Measurements from ENCODE around the gene DHRS3. TPM values are rescaled to one million over a fixed set of nuclear protein-coding genes. Genes with fewer than 3 reads are reported as not detected.
A peak's percentile ranks its signal among the peaks of the same experiment; 100 is the strongest.

Gene DHRS3
- total RNA-seq, 4 donors from 2014 or later = 92.4 to 130 (median 107) TPM

DNA sequence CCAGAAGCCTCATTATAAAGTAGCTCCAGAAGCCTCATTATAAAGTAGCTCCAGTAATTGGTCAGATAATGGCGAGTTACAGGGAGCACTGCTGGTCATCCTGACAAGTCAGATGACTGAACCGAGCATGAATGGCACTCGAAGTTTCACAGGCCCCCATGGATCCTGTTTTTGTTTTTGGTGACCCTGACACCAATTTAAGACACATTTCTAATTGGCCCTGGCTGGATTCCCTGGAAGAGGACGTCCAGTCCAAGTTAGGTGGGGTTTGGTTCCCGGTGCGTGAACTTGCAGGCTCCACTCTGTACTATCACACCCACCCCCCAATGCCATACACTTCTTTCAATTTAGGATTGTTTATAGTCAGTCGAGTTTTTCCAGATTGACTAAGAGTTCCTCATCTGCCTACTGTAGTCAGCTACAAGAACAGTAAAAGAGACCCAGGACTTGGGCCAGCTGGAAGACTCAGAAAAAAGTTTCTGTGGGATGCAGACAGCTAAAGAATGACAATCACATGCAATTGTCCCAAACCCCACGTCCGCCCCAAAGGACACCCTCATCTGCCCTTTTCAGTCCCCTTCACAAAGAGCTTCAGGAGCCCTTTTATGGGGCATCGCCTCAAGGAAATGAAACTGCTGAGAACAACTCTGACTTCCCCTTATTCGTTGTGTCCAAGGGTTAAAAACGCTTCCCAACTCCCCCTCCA is 2.7 kb downstream of the DHRS3 start:
- DNase-seq (ENCODE audit: low spot score in 2 of 2) = no peak
- intact Hi-C loops (cut with DNase I; ENCODE audit: low total_unique reads) = no loop called here
- peak overlapping the region; percentile 71 for H3K4me3 ChIP-seq (ENCODE audit: low read depth, poor library complexity, severe bottlenecking)
- TF ChIP-seq, protein P1, sequence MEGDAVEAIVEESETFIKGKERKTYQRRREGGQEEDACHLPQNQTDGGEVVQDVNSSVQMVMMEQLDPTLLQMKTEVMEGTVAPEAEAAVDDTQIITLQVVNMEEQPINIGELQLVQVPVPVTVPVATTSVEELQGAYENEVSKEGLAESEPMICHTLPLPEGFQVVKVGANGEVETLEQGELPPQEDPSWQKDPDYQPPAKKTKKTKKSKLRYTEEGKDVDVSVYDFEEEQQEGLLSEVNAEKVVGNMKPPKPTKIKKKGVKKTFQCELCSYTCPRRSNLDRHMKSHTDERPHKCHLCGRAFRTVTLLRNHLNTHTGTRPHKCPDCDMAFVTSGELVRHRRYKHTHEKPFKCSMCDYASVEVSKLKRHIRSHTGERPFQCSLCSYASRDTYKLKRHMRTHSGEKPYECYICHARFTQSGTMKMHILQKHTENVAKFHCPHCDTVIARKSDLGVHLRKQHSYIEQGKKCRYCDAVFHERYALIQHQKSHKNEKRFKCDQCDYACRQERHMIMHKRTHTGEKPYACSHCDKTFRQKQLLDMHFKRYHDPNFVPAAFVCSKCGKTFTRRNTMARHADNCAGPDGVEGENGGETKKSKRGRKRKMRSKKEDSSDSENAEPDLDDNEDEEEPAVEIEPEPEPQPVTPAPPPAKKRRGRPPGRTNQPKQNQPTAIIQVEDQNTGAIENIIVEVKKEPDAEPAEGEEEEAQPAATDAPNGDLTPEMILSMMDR (IDR thresholded peaks at IDR 0.05) = no peak
- TF ChIP-seq POLR2A (IDR thresholded peaks at IDR 0.05) = no peak
- WGBS, 2 donors = 16 to 17% methylated on average over 12 of the region's 12 CpGs

DNA sequence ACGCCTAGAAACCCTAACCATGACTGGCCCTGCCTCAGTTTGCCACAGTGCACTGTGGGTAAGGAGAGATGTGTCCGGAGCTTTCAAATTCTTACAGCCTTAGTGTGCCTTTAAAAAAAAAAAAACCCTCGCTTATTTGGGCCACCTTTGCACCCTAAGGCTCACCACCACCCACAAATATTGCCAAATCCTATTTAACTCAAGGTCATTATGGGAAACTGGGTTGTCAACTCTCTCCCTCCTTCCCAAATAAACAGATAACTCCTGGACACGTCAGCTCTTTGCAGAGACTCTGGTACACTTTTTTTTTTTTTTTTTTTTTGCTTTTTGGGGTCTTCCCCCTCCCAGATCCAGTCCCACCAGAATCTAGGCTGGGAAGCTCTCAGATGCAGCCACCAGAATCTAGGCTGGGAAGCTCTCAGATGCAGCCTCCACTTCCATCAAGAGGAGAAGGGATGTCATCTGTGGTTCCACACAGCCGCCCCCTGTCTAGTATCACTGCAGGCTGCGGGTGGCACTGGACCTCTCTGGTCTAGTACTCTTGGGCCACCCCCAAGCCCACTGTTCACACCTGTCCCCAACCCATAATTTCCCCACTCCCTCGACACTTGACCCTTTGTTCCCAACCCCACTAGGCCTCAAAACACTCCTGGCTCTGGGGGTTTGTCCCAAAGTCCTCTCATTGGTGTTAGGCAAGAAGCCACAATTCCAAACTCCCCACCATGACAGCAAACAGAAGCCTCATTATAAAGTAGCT is 3.4 kb downstream of the DHRS3 start:
- DNase-seq (ENCODE audit: low spot score in 2 of 2) = no peak
- no peak overlapping the region for H3K4me3 ChIP-seq (ENCODE audit: low read depth, poor library complexity, severe bottlenecking)
- 68 to 75% methylated on average over 7 of the region's 7 CpGs for WGBS, 2 donors
- no peak for TF ChIP-seq POLR2A (IDR thresholded peaks at IDR 0.05)
- TF ChIP-seq, protein P1 (IDR thresholded peaks at IDR 0.05) = no peak
- intact Hi-C loops (cut with DNase I; ENCODE audit: low total_unique reads) = loop anchor here (5.0 kb wide), 1 partner anchor 337 kb away; no protein-coding TSS in a partner anchor

DNA sequence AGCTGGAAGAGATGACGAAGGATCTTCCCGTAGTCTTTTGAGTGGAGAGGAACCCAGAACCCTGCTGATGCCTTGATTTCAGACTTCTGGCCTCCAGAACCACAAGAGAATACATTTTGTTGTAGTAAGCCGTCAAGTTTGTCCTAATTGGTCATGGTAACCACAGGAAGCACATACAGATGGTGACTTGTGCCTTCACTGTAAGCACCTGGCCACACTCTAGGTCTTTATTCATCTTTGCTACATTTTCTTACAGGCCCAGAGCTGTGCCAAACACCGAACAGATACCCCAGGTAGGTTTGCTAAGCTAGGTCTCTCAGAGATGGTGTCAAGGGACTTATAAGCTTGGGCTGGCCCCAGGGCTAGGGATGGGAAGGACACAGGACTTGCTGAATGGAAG is 4.8 kb downstream of the DHRS3 start:
- intact Hi-C loops (cut with DNase I; ENCODE audit: low total_unique reads) = loop anchor here (5.0 kb wide), 1 partner anchor 336 kb away; no protein-coding TSS in a partner anchor
- WGBS, 2 donors = 92 to 93% methylated on average over 4 of the region's 4 CpGs
- DNase-seq (ENCODE audit: low spot score in 2 of 2) = no peak
- H3K4me3 ChIP-seq (ENCODE audit: low read depth, poor library complexity, severe bottlenecking) = no peak overlapping the region
- no peak for TF ChIP-seq POLR2A (IDR thresholded peaks at IDR 0.05)
- TF ChIP-seq, protein P1 (IDR thresholded peaks at IDR 0.05) = no peak

GRCh38 chr1:12610941-12611340 is 7.1 kb downstream of the DHRS3 start:
- intact Hi-C loops (cut with DNase I; ENCODE audit: low total_unique reads) = loop anchor here (5.0 kb wide), 1 partner anchor 334 kb away; no protein-coding TSS in a partner anchor
- no peak for DNase-seq (ENCODE audit: low spot score in 2 of 2)

DNA sequence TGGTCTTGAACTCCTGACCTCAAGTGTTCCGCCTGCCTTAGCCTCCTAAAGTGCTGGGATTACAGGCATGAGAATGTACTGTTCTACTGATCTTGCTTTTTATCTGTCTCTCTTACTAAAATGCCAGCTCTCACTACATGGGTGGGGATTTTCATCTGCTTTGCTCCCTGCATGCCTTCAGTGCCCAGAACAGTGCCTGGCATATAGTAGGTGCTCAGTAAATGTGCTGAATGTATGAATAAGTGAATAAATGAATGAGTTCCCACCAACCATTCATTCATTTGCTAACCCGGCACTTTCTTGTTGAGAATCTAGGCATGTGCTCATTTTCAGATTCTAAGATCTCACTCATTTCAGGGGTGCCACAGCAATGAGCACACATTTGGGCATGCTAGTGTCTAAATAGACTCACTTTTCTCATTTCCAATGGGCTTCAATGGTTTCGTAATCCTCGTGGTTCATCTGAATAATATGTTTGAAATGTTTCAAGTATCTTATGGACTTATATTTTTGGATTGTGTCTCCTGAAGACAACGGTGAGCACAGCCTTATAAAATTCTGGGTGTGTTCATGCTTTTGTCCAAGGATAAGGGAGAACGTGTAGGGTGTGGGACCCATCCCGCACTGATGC is 7.6 kb downstream of the DHRS3 start:
- intact Hi-C loops (cut with DNase I; ENCODE audit: low total_unique reads) = loop anchor here (5.0 kb wide), 1 partner anchor 333 kb away; no protein-coding TSS in a partner anchor
- no peak overlapping the region for H3K4me3 ChIP-seq (ENCODE audit: low read depth, poor library complexity, severe bottlenecking)
- WGBS, 2 donors = 78 to 85% methylated on average over 7 of the region's 7 CpGs
- TF ChIP-seq, protein P1 (IDR thresholded peaks at IDR 0.05) = no peak
- TF ChIP-seq POLR2A (IDR thresholded peaks at IDR 0.05) = no peak
- no peak for DNase-seq (ENCODE audit: low spot score in 2 of 2)

More at GRCh38 chr1:12610941-12611340, 7.1 kb downstream of the DHRS3 start:
- TF ChIP-seq, protein P1 (IDR thresholded peaks at IDR 0.05) = no peak
- no peak for TF ChIP-seq POLR2A (IDR thresholded peaks at IDR 0.05)
- WGBS, 2 donors = 76 to 86% methylated on average over 7 of the region's 7 CpGs
- H3K4me3 ChIP-seq (ENCODE audit: low read depth, poor library complexity, severe bottlenecking) = no peak overlapping the region
